Measurements from ENCODE around the gene NT5DC1.

The NT5DC1 gene

GRCh38 chr6:116100419-116101301 lies at the start of gene NT5DC1:
Gene NT5DC1, plus strand, starts transcription at chr6:116100853. Its CDS starts 78 bp downstream, at chr6:116100931.
- peak; percentile 72 for DNase-seq (ENCODE audit: low spot score)

GRCh38 chr6:116051244-116051643 lies 49.4 kb upstream of the NT5DC1 start:
- no peak for DNase-seq (ENCODE audit: low spot score)

- DNase-seq (ENCODE audit: low spot score): no peak
These were observed 45.1 kb upstream of the NT5DC1 start for GRCh38 chr6:116055513-116055912.

GRCh38 chr6:116057766-116058165 lies 42.9 kb upstream of the NT5DC1 start:
- DNase-seq (ENCODE audit: low spot score): no peak

- no peak for DNase-seq (ENCODE audit: low spot score)
These were observed 40.7 kb upstream of the NT5DC1 start for GRCh38 chr6:116059713-116060571.

- no peak for DNase-seq (ENCODE audit: low spot score)
These were observed 39.9 kb upstream of the NT5DC1 start, which contains the start of gene FRK for GRCh38 chr6:116060572-116061283. Gene FRK, minus strand, starts transcription at chr6:116060891. Its CDS starts 580 bp downstream, at chr6:116060311.

- DNase-seq (ENCODE audit: low spot score): no peak
These were observed 38.2 kb upstream of the NT5DC1 start for GRCh38 chr6:116062496-116062895.

- DNase-seq (ENCODE audit: low spot score): no peak
These were observed 36.0 kb upstream of the NT5DC1 start for GRCh38 chr6:116064666-116065065.

- DNase-seq (ENCODE audit: low spot score): no peak
These were observed 33.9 kb upstream of the NT5DC1 start for GRCh38 chr6:116066789-116067188.

GRCh38 chr6:116070101-116070500 lies 30.6 kb upstream of the NT5DC1 start:
- no peak for DNase-seq (ENCODE audit: low spot score)

- DNase-seq (ENCODE audit: low spot score): no peak
These were observed 29.9 kb upstream of the NT5DC1 start for GRCh38 chr6:116070616-116071389.

GRCh38 chr6:116072368-116072767 lies 28.3 kb upstream of the NT5DC1 start:
- no peak for DNase-seq (ENCODE audit: low spot score)

- DNase-seq (ENCODE audit: low spot score): no peak
These were observed 26.8 kb upstream of the NT5DC1 start for GRCh38 chr6:116073765-116074440.

GRCh38 chr6:116074732-116075390 lies 25.8 kb upstream of the NT5DC1 start:
- DNase-seq (ENCODE audit: low spot score): no peak

- DNase-seq (ENCODE audit: low spot score): no peak
These were observed 22.1 kb upstream of the NT5DC1 start for GRCh38 chr6:116078522-116078921.

- DNase-seq (ENCODE audit: low spot score): no peak
These were observed 21.7 kb upstream of the NT5DC1 start for GRCh38 chr6:116078945-116079344.

- no peak for DNase-seq (ENCODE audit: low spot score)
These were observed 17.6 kb upstream of the NT5DC1 start for GRCh38 chr6:116083052-116083451.

GRCh38 chr6:116084284-116084683 lies 16.4 kb upstream of the NT5DC1 start:
- no peak for DNase-seq (ENCODE audit: low spot score)

GRCh38 chr6:116087437-116088027 lies 13.1 kb upstream of the NT5DC1 start:
- DNase-seq (ENCODE audit: low spot score): no peak

GRCh38 chr6:116088946-116089345 lies 11.7 kb upstream of the NT5DC1 start:
- no peak for DNase-seq (ENCODE audit: low spot score)

Measured in hematopoietic multipotent progenitor cell treated with erythropoietin and hydrocortisone succinate and interleukin-3 and kit ligand, for 17 days (in vitro differentiated cells).